A549 (cell line): Measurements from ENCODE around the gene CELF1. TPM values are rescaled to one million over a fixed set of nuclear protein-coding genes. Genes with fewer than 3 reads are reported as not detected.

ENCODE experiments used
- ATAC-seq, 2 experiments: fragments of 200-7000 bp in 1 of 2; fragments of >200 bp in 1 of 2; cut with Nextera tagmentation in 1 of 2; cut with Tn5 transposase in 1 of 2; 3 replicates each; pipeline versions ENCODE4 v1.8.0 to v1.9.1; 2018 to 2020; ENCODE audit warnings: mild to moderate bottlenecking in 1 of 2, moderate library complexity in 1 of 2
- CTCF ChIA-PET: fragments of 300-600 bp; sonication (Branson Sonifier 250); formaldehyde crosslinking; extraction: SDS; loops from one replicate; lab custom pipeline; 2021; ENCODE audit warnings: antibody characterized with exemption, inconsistent platforms; lab: Yijun Ruan, JAX
- POLR2A ChIA-PET: fragments of 350-600 bp; formaldehyde crosslinking; extraction: SDS; loops from one replicate; lab custom pipeline; 2021; ENCODE audit warnings: antibody characterized with exemption, inconsistent platforms; lab: Yijun Ruan, JAX
- DNase-seq, 2 experiments: peaks; one replicate each; pipeline versions ENCODE4 v3.0.0 to v3.0.0-alpha.2; 2011 to 2016; ENCODE audit warnings: low read depth in 1 of 2, low spot score in 1 of 2
- FAIRE-seq: peaks from 2 replicates; lab custom pipeline; 2011; peaks lifted over from hg19 to GRCh38; lab: Jason Lieb, UNC
- H3K27ac ChIP-seq, 2 experiments: fragments of >200 bp; sonication (Bioruptor Twin); formaldehyde crosslinking; 3 replicates each; pipeline ENCODE4 v1.5.1; 2016 to 2017
- H3K4me1 ChIP-seq: fragments of >200 bp; sonication (Bioruptor Twin); formaldehyde crosslinking; 3 replicates; pipeline ENCODE4 v1.6.1; 2016
- H3K4me2 ChIP-seq: fragments of >200 bp; sonication (Bioruptor Twin); formaldehyde crosslinking; 3 replicates; pipeline ENCODE4 v1.6.1; 2016
- H3K4me3 ChIP-seq: fragments of >200 bp; sonication (Bioruptor Twin); formaldehyde crosslinking; 3 replicates; pipeline ENCODE4 v1.5.1; 2016
- H3K9me3 ChIP-seq: fragments of >200 bp; sonication (Bioruptor Twin); formaldehyde crosslinking; 3 replicates; pipeline ENCODE4 v1.6.1; 2016
- CBX2 ChIP-seq: fragments of 200-600 bp; sonication (generic); IDR thresholded peaks from 2 replicates; pipeline ENCODE4 v1.6.1; 2016; ENCODE audit warnings: low read depth, mild to moderate bottlenecking, borderline replicate concordance
- CHD2 ChIP-seq: fragments of 150-350 bp; IDR thresholded peaks from 2 replicates; pipeline ENCODE4 v1.6.1; 2014; ENCODE audit warnings: low read length; ENCODE audit not compliant: partially characterized antibody
- EHMT2 ChIP-seq: fragments of 200-600 bp; sonication (generic); IDR thresholded peaks from 2 replicates; pipeline ENCODE4 v1.6.1; 2016; ENCODE audit warnings: antibody characterized with exemption, low read depth, mild to moderate bottlenecking, moderate library complexity
- FOSL2 ChIP-seq, 2 experiments: fragments of 450-650 bp in 1 of 2; fragments of >200 bp in 1 of 2; sonication (Bioruptor Twin) in 1 of 2; formaldehyde crosslinking; IDR thresholded peaks; 2 replicates each; pipeline versions ENCODE4 v1.5.0 to v1.6.1; 2016 to 2020; ENCODE audit warnings: mild to moderate bottlenecking in 1 of 2, moderate library complexity in 1 of 2
- GATA3 ChIP-seq: IDR thresholded peaks from 2 replicates; pipeline ENCODE4 v1.6.1; 2012; ENCODE audit warnings: borderline replicate concordance
- HOXA7 ChIP-seq: fragments of 250-450 bp; sonication (Bioruptor Pico); IDR thresholded peaks from 2 replicates; pipeline ENCODE4 v1.5.0; 2020; ENCODE audit warnings: mild to moderate bottlenecking, moderate library complexity
- HOXB13 ChIP-seq: fragments of 250-450 bp; sonication (Bioruptor Pico); IDR thresholded peaks from 2 replicates; pipeline ENCODE4 v1.5.0; 2020; ENCODE audit warnings: low read depth, mild to moderate bottlenecking, moderate library complexity
- HOXB5 ChIP-seq: fragments of 250-450 bp; sonication (Bioruptor Pico); IDR thresholded peaks from 2 replicates; pipeline ENCODE4 v1.5.0; 2020; ENCODE audit warnings: mild to moderate bottlenecking, moderate library complexity
- JUN ChIP-seq, 2 experiments: fragments of >200 bp; sonication (Bioruptor Twin); formaldehyde crosslinking; IDR thresholded peaks; 2 replicates in 1 of 2; 3 replicates in 1 of 2; pipeline ENCODE4 v1.6.1; 2016 to 2017
- JUNB ChIP-seq: fragments of >200 bp; sonication (Bioruptor Twin); formaldehyde crosslinking; IDR thresholded peaks from 2 replicates; pipeline ENCODE4 v1.6.1; 2016
- KDM5A ChIP-seq: fragments of 200-600 bp; sonication (generic); IDR thresholded peaks from 2 replicates; pipeline ENCODE4 v1.6.1; 2016; ENCODE audit warnings: antibody characterized with exemption, mild to moderate bottlenecking
- MYC ChIP-seq: IDR thresholded peaks from 2 replicates; pipeline ENCODE4 v1.6.1; 2012; ENCODE audit warnings: mild to moderate bottlenecking, inconsistent platforms, low read length, improper control_type of control experiment, borderline replicate concordance
- NFE2L2 ChIP-seq: fragments of 150-350 bp; conservative IDR thresholded peaks from 2 replicates; pipeline ENCODE4 v1.6.1; 2014; ENCODE audit warnings: low read length
- NPAS2 ChIP-seq: fragments of 250-450 bp; sonication (Bioruptor Pico); IDR thresholded peaks from 2 replicates; pipeline ENCODE4 v1.8.0; 2022; ENCODE audit warnings: mild to moderate bottlenecking, moderate library complexity, borderline replicate concordance
- NR3C1 ChIP-seq: fragments of >200 bp; sonication (Bioruptor Twin); formaldehyde crosslinking; IDR thresholded peaks from 3 replicates; pipeline ENCODE4 v1.6.1; 2017
- PHF8 ChIP-seq: fragments of 200-600 bp; sonication (generic); IDR thresholded peaks from 2 replicates; pipeline ENCODE4 v1.6.1; 2016; ENCODE audit warnings: low read depth, mild to moderate bottlenecking, antibody characterized with exemption, moderate library complexity, borderline replicate concordance
- POLR2A ChIP-seq: IDR thresholded peaks from 2 replicates; pipeline ENCODE4 v1.6.1; 2012; ENCODE audit warnings: mild to moderate bottlenecking, low read length
- POLR2AphosphoS2 ChIP-seq: conservative IDR thresholded peaks from 2 replicates; pipeline ENCODE4 v1.6.1; 2012; ENCODE audit warnings: low read length, improper control_type of control experiment, inconsistent platforms
- RARB ChIP-seq: fragments of 250-450 bp; sonication (Bioruptor Pico); IDR thresholded peaks from 2 replicates; pipeline ENCODE4 v1.8.0; 2021; ENCODE audit warnings: mild to moderate bottlenecking, moderate library complexity
- RNF2 ChIP-seq: fragments of 200-600 bp; sonication (generic); IDR thresholded peaks from 2 replicates; pipeline ENCODE4 v1.6.1; 2016; ENCODE audit warnings: low read depth, mild to moderate bottlenecking, antibody characterized with exemption, moderate library complexity, borderline replicate concordance
- SMC3 ChIP-seq: fragments of >200 bp; sonication (Bioruptor Twin); formaldehyde crosslinking; IDR thresholded peaks from 3 replicates; pipeline ENCODE4 v1.6.1; 2018; ENCODE audit warnings: inconsistent platforms
- ZC3H11A ChIP-seq: fragments of 450-650 bp; IDR thresholded peaks from 2 replicates; pipeline ENCODE4 v1.6.1; 2014; ENCODE audit warnings: antibody characterized with exemption, mild to moderate bottlenecking
- ZSCAN20 ChIP-seq: fragments of 250-450 bp; sonication (Bioruptor Pico); IDR thresholded peaks from 2 replicates; pipeline ENCODE4 v1.8.0; 2022; ENCODE audit warnings: mild to moderate bottlenecking, moderate library complexity
- WGBS: methylation state at CpG from one replicate; pipeline ENCODE4 v1.1.6; 2017; ENCODE audit errors: missing lambda C conversion rate; 5-methylcytosine and 5-hydroxymethylcytosine counted together
- polyA plus RNA-seq, 4 experiments: library from polyadenylated mRNA; depleted of rRNA in 3 of 4; stranded (reverse); fragments of >200 nt; fragmentation: RNase III in 1 of 4; extraction: RNeasy Plus Mini Kit Qiagen cat#74134 plus additional on column Dnase treatment in 1 of 4; gene quantifications; 2 replicates in 3 of 4; 3 replicates in 1 of 4; pipeline ENCODE4 v1.2.3, GENCODE V29; 2011 to 2017
- TF ChIP-seq, protein P1 (sequence below): fragments of 450-650 bp; IDR thresholded peaks from 2 replicates; pipeline ENCODE4 v1.6.1; 2014; ENCODE audit warnings: antibody characterized with exemption
- TF ChIP-seq, protein P2 (sequence below): IDR thresholded peaks from 2 replicates; pipeline ENCODE4 v1.6.1; 2012
- TF ChIP-seq, protein P3 (sequence below): fragments of >200 bp; sonication (Bioruptor Twin); formaldehyde crosslinking; IDR thresholded peaks from 3 replicates; pipeline ENCODE4 v1.6.1; 2016
- TF ChIP-seq, protein P4 (sequence below): fragments of >200 bp; sonication (Bioruptor Twin); formaldehyde crosslinking; IDR thresholded peaks from 3 replicates; pipeline ENCODE4 v1.5.1; 2016
- TF ChIP-seq, protein P5 (sequence below): fragments of 150-350 bp; IDR thresholded peaks from 2 replicates; pipeline ENCODE4 v1.6.1; 2014; ENCODE audit warnings: low read depth, mild to moderate bottlenecking, low read length

Gene CELF1
- polyA plus RNA-seq, 2 of the 4 experiments (the other 2 are of a cell fraction): 53.8 to 138 TPM

DNA sequence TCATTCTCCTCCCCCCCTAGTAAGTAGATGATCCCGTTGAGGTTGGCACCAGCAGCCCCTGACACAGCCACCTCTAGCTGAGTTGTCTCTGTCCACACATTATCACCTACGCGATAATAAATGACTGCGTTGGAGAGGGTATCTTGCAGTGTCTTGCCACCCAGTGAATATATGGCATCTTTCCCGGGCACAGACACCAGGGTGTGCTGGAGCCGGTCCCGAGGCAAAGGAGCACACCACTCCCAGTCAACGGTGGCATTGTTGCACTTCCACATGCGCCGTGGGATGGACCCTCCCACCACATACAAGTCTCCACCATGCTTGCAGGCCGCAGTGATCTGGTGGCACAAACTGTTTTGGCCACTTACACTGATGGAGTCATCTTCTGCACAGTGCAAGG lies 20.4 kb upstream of the CELF1 start:
- ChIA-PET POLR2A (interaction anchor here (1.1 kb wide), 1 partner anchor 8 kb away, joined by 4 read pairs; the partner anchor contains the start of gene PTPMT1), CTCF (interaction anchor here (0.7 to 1.7 kb wide), 3 partner anchors 9 to 20 kb away, joined by 4 to 6 read pairs (median 4); partner anchors contain the start of gene PTPMT1)
- H3K4me3 ChIP-seq: no peak overlapping the region
- WGBS: 89% methylated on average over 11 of the region's 11 CpGs
- no peaks in the 10 kb centered on the region for H3K9me3 ChIP-seq
- DNase-seq (no peak), ATAC-seq (no peak; a peak in 1 of 6 replicates), FAIRE-seq (no peak)
- TF ChIP-seq POLR2AphosphoS2 (no peak), FOSL2 (IDR thresholded peaks at IDR 0.05) (no peak), FOSL2 (CRISPR knock-in tag; IDR thresholded peaks at IDR 0.05) (no peak), HOXB13 (CRISPR knock-in tag) (no peak), SMC3 (no peak), NR3C1 (no peak), RNF2 (no peak), ZC3H11A (no peak), JUNB (no peak), KDM5A (no peak), NFE2L2 (no peak), RARB (CRISPR knock-in tag) (no peak), GATA3 (no peak), HOXA7 (CRISPR knock-in tag) (no peak), JUN (IDR thresholded peaks at IDR 0.05) (no peak), PHF8 (no peak), POLR2A (no peak)
- TF ChIP-seq, protein P1, sequence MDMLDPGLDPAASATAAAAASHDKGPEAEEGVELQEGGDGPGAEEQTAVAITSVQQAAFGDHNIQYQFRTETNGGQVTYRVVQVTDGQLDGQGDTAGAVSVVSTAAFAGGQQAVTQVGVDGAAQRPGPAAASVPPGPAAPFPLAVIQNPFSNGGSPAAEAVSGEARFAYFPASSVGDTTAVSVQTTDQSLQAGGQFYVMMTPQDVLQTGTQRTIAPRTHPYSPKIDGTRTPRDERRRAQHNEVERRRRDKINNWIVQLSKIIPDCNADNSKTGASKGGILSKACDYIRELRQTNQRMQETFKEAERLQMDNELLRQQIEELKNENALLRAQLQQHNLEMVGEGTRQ: no peak
- TF ChIP-seq, protein P2, sequence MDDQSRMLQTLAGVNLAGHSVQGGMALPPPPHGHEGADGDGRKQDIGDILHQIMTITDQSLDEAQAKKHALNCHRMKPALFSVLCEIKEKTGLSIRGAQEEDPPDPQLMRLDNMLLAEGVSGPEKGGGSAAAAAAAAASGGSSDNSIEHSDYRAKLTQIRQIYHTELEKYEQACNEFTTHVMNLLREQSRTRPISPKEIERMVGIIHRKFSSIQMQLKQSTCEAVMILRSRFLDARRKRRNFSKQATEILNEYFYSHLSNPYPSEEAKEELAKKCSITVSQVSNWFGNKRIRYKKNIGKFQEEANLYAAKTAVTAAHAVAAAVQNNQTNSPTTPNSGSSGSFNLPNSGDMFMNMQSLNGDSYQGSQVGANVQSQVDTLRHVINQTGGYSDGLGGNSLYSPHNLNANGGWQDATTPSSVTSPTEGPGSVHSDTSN: no peak
- TF ChIP-seq, protein P3, sequence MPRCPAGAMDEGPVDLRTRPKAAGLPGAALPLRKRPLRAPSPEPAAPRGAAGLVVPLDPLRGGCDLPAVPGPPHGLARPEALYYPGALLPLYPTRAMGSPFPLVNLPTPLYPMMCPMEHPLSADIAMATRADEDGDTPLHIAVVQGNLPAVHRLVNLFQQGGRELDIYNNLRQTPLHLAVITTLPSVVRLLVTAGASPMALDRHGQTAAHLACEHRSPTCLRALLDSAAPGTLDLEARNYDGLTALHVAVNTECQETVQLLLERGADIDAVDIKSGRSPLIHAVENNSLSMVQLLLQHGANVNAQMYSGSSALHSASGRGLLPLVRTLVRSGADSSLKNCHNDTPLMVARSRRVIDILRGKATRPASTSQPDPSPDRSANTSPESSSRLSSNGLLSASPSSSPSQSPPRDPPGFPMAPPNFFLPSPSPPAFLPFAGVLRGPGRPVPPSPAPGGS: no peak
- TF ChIP-seq, protein P4, sequence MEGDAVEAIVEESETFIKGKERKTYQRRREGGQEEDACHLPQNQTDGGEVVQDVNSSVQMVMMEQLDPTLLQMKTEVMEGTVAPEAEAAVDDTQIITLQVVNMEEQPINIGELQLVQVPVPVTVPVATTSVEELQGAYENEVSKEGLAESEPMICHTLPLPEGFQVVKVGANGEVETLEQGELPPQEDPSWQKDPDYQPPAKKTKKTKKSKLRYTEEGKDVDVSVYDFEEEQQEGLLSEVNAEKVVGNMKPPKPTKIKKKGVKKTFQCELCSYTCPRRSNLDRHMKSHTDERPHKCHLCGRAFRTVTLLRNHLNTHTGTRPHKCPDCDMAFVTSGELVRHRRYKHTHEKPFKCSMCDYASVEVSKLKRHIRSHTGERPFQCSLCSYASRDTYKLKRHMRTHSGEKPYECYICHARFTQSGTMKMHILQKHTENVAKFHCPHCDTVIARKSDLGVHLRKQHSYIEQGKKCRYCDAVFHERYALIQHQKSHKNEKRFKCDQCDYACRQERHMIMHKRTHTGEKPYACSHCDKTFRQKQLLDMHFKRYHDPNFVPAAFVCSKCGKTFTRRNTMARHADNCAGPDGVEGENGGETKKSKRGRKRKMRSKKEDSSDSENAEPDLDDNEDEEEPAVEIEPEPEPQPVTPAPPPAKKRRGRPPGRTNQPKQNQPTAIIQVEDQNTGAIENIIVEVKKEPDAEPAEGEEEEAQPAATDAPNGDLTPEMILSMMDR: no peak
- H3K4me2 ChIP-seq: no peak overlapping the region
- no peak overlapping the region for H3K27ac ChIP-seq
- peaks cover 12% of the 10 kb centered on the region for H3K4me1 ChIP-seq

DNA sequence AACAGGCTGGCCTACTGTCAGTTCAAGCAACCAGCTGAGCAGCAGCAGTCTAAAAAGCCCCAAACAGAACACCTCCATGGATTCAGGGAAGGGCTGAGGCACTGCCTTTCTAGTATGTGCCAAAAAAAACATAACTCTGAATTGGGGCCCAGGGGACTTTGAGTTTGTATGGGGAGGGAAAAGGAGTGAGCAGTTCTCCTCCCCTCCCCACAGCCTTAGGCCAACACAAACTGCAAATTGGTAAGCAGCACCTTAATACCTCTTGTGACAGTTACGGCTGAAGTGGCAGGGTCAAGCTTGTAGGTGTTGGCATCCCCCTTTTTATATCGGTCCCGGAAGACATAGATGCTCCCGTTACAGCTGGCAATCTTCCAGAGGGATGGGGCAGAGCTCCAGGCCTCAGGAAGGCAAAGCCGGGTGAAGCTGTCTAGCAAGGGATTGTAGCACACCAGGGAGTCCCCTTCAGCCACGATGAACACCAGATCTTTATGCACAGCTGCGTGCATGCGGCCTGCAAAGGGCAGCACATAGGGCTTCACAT lies 19.9 kb upstream of the CELF1 start:
- ChIA-PET CTCF (interaction anchor here (0.7 to 1.7 kb wide), 3 partner anchors 8 to 19 kb away, joined by 4 to 6 read pairs (median 4); partner anchors contain the start of gene PTPMT1), POLR2A (no interaction called here)
- no peak; a peak in 1 of 6 replicates for ATAC-seq
- WGBS: 81% methylated on average over 6 of the region's 8 CpGs
- FAIRE-seq: no peak
- Histone ChIP-seq H3K4me1 (peaks cover 8% of the 10 kb centered on the region), H3K4me2 (no peak overlapping the region), H3K27ac (no peak overlapping the region), H3K4me3 (no peak overlapping the region), H3K9me3 (no peaks in the 10 kb centered on the region)
- no peak for TF ChIP-seq RARB (CRISPR knock-in tag)
- TF ChIP-seq GATA3: no peak
- no peak for TF ChIP-seq HOXA7 (CRISPR knock-in tag)
- TF ChIP-seq, protein P5, sequence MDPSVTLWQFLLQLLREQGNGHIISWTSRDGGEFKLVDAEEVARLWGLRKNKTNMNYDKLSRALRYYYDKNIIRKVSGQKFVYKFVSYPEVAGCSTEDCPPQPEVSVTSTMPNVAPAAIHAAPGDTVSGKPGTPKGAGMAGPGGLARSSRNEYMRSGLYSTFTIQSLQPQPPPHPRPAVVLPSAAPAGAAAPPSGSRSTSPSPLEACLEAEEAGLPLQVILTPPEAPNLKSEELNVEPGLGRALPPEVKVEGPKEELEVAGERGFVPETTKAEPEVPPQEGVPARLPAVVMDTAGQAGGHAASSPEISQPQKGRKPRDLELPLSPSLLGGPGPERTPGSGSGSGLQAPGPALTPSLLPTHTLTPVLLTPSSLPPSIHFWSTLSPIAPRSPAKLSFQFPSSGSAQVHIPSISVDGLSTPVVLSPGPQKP: no peak
- no peak for TF ChIP-seq ZSCAN20 (CRISPR knock-in tag)
- no peak for TF ChIP-seq MYC
- no peak for TF ChIP-seq HOXB5 (CRISPR knock-in tag)
- no peak for TF ChIP-seq PHF8
- no peak for TF ChIP-seq CHD2
- TF ChIP-seq, protein P3: no peak
- TF ChIP-seq NPAS2 (CRISPR knock-in tag): no peak
- TF ChIP-seq CBX2: no peak
- no peak for TF ChIP-seq FOSL2 (IDR thresholded peaks at IDR 0.05)
- no peak for TF ChIP-seq FOSL2 (CRISPR knock-in tag; IDR thresholded peaks at IDR 0.05)
- no peak for TF ChIP-seq EHMT2
- DNase-seq: no peak
